T47D (cell line): ENCODE data around the gene CTNNA2.

Source experiments
- DNase-seq, 2 experiments: peaks; one replicate each; pipeline versions ENCODE4 v3.0.0 to v3.0.0-alpha.2; 2011 to 2012; ENCODE audit warnings: low read depth in 1 of 2, low spot score in 1 of 2
- JUND ChIP-seq: IDR thresholded peaks from 2 replicates; pipeline ENCODE4 v1.6.1; 2012; ENCODE audit warnings: low read depth
- in situ Hi-C: cut with HindIII; loops from 2 replicates; pipeline ENCODE4 v1.10.0; 2016; ENCODE audit warnings: low sequenced_read_pairs, low pct_unique_long_range_greater_than_20kb

Gene CTNNA2

DNA sequence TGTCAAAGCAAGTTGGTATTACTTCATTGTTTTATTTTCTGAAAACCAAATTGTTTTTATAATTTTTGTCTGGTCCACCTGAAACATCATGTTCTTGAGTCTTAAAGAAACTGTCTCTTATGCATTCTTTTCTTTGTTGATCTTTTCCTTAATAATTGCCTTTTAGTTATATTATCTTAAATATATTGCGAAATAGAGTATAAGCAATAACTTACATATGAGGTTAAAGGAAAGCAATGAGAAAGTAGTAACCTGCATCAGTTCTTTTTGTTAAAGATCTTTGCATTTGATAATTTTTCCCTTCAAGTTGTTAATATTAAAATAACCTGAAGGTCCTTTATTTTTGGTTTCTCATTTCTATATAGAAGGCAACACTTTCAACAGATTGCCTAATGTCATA lies 315.0 kb downstream of the CTNNA2 start:
- in situ Hi-C loops: no loop called here
- no peak for TF ChIP-seq JUND
- DNase-seq: no peak

DNA sequence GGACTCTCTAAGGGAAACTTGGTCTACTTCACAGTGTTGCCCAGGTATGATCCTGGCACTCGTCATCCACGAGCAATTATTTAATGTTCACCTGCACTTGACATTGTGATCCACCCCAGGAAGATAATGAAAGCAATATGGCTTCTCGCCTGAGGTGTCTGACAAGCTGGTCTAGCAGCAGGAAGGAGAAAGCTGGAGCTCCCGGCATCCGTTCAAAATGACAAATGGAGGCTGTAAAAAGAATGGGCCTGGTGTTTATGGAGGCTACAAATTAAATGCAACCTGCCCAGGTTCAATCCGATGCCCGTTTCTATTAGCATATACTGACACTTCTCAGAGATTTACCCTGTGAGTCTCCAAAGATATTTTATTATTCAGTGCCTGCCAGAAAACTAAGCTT lies 317.6 kb downstream of the CTNNA2 start:
- in situ Hi-C loops: no loop called here
- no peak for TF ChIP-seq JUND
- no peak for DNase-seq

DNA sequence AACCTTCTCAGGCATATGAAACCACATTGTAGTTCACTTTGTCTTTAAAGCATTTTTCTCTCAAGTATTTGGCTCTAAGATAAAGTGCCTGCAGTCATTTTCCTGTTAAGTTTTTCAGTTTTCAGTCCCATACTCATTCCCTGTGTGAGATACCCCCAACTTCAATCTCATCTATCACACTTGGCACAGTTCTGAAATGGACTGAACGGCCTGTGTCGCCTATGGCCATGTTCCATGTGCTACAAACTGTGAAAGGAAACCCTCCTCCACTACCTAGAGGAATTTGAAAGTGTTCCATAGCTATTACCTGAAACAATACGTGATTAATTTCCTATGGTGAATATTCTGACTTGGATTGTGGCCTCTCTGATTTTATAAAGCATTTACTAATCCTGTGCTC lies 319.1 kb downstream of the CTNNA2 start:
- DNase-seq: no peak
- TF ChIP-seq JUND: no peak
- in situ Hi-C loops: no loop called here

DNA sequence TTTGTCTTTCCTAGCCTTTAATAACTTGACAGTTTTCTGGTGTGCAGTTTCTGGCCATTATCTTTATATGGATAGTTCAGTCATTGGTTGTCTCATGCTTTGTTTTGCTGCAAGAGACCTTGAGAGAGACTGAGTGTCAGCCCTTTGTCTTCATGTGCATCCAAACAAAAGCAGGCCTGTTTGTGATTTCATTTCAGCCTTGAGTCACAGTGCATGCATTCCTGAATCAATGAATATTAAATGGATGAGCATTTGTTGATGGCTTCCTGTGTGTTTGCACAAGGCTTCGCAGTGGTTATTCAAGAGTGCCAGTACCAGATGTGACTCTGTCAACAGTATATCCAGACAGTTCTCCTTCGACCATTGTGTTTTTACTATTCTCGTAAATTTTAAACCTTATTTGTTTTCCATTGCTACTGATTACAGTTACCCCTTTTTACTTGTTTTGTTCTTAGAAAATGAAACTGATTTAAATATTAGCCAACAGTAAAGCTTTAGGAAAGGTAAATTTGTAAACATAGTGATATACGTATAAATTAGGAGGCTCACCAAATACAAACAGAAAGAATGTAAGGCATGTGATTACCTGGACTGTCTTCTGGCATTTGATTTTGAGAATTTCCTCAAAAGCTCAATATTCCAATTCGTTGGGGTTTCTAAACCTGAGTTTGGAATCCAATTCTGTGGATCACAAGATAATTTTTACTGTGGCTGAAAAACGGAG lies 319.8 kb downstream of the CTNNA2 start:
- in situ Hi-C loops: no loop called here
- no peak for DNase-seq
- TF ChIP-seq JUND: no peak

DNA sequence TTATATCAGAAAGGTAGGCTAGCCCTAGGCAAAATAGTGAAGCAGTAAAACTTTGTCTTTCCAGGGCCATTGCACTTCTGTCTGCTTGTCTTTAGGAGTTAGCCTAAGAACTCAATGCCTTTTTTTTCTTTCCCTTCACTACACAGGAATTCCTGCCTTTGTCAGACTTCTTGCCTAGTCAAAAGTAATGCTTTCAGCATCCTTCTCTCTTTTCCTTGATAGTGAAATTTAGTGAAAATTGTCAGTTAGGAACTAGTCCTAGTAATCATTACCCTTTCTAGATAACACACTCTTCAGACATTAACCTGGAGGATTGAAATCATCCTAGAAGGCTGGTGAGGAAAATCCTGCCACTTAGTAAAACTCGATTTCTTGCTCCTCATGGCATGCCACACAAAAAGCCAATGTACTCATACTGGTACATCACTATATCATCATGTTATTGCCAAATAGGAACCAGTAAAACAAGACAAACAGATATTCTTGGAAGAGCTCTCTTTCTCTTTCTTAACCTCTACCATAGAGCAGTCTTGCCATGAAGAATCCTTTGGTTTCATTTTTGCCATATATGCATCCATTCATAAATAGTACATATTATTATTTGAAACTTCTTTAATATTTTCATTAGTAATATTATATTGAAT lies 320.5 kb downstream of the CTNNA2 start:
- peak in 1 of 2 experiments; percentile 11 for DNase-seq
- in situ Hi-C loops: no loop called here

DNA sequence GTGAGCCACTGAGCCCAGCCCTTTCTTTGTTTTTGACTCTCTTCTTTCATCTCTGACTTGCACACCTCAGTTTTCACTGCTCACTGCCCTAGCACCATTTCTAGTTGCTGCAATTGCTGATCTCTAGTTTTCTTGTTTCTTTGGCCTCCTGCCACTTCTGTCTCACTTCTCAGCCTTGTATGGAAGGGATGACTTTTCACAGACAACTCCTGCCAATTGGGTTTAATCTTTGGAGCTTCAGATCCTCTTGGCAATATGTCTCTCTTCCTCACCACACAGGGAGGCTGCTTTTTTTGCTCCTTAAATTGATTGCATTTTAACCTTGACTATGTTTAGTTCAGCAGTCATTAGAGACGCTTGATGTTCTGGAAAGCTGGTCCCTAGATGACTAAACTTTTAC lies 323.1 kb downstream of the CTNNA2 start:
- no peak for TF ChIP-seq JUND
- no peak for DNase-seq

More for the DNA sequence above, 320.5 kb downstream of the CTNNA2 start:
- TF ChIP-seq JUND: no peak

DNA sequence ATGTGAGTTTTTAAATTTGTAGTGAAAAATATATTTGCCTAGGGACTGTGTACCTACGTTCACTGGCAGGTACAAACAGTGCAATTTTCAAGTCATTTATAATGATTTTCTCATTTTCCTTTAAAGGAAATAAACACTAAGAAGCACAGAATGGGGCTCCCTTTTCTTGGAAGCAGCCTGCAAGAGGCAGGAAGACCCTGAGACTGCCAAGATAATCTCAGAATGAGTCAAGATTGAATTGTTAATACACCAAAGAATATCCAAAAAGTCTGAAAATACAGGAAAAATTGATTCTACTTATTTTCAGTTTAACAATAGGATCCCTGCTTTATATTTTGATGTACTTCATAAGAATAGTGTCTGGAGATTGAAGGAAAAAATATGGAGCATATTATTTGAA lies 331.2 kb downstream of the CTNNA2 start:
- DNase-seq: no peak
- in situ Hi-C loops: no loop called here
- no peak for TF ChIP-seq JUND

More for the DNA sequence above, 323.1 kb downstream of the CTNNA2 start:
- in situ Hi-C loops: no loop called here

DNA sequence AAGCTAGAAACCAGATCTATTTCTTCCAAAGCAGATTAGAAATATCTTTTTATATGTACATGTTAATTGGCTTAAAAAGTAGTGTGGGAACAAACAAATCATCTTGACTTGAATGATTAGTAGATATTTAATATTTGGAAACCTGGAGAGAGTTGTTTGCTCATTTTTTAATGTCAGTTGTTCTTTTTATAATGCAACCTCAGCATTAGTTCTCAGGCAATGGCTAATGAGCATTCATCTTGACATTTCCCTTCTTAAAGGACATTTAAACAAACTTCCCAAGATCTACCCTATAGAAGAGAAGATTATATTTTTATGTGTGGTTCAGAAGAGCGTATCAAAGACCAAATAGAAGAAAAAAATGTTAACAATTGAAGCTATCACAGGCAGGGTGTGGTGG lies 334.0 kb downstream of the CTNNA2 start:
- in situ Hi-C loops: no loop called here
- no peak for TF ChIP-seq JUND
- DNase-seq: no peak

DNA sequence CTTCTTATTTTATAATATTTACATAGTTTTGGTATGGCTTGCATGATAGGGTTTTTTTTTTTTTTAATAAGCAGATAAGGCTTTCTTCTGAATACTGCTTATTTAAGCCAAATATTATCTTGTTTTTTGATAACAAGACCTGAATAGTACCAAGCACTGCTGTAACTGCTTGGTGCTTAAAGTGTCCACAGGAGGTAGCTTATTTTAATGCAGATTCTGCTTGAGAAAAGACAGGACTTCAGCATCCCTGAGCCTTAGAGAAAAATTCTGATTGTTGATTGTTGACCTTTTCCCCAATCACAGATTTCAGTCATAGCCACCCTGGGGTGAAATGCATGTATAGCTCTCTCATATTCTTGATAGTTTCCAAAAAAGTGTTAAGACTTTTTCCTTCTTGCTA lies 336.4 kb downstream of the CTNNA2 start:
- DNase-seq: no peak
- in situ Hi-C loops: no loop called here
- no peak for TF ChIP-seq JUND

DNA sequence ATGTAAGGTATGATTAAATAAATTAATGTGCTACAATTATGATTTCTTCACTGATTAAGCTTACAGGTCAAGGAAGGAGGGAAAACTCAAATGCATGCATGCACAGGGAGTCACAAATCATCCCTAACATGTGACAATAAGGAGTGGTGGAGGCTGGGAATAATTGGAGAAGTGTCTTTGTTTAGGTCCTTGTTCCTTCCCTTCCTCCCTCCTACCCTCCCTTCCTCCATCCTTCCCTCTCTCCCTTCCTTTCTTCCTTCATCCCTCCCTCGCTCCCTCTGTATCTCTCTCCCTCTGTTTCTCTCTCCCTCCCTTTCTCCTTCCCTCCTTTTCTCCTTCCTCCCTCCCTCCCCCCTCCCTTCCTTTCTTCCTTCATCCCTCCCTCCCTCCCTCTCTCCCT lies 337.1 kb downstream of the CTNNA2 start:
- in situ Hi-C loops: no loop called here
- no peak for TF ChIP-seq JUND
- DNase-seq: no peak

DNA sequence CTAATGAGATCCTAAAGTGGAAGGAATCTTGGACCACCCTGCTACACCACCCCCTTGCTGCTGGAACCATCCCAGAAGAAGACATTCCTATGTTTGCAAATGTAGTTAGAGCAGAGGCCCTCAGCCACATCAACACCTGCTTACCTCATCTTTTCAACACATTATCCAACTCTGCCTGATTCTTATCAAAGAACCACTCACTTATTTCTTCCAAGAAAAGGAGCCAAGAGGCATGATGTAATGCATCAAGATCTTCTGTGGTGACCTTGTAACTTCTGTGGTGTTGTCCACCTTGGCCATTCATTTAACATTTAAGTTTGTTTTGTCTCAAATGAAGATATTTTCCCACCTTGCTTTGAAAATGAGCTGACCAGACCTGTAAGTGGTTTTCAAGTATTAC lies 338.1 kb downstream of the CTNNA2 start:
- in situ Hi-C loops: no loop called here
- no peak for TF ChIP-seq JUND
- no peak for DNase-seq

DNA sequence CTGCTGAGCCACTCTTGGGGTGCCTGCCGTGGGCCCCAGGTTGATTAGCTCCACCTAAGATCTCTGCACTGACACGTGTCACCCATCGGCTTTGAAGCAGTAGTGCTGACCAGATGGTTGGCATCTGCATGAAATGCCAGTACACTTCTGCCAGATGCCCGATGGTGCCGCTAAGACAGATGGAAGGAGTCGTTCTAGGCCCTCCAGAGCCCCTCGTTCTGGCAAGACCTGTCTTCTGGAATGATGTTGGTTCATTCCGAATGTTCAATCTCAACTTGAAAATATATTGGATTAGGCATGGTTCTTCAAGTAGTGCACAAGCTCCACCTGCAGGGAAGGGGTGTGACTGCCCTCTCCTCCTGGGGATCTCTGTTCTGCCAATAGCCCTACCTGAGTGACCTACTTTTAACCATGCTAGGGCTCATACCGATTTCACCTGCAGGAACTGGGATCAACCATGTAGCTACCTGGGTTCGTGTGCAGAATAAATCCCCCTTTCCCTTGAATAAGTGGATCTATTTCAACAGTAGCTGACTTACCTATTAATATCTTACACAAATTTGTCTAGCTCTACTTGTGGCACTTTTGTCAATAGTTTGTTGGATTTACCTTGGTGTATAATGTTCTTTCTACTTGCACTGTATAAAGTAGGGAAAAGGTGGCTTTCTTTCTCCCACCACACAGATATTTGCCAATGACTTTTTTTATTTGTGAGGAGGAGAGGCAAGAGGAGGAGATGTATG lies 342.6 kb downstream of the CTNNA2 start:
- in situ Hi-C loops: no loop called here
- no peak for TF ChIP-seq JUND
- DNase-seq: peak; percentile 16 to 43

DNA sequence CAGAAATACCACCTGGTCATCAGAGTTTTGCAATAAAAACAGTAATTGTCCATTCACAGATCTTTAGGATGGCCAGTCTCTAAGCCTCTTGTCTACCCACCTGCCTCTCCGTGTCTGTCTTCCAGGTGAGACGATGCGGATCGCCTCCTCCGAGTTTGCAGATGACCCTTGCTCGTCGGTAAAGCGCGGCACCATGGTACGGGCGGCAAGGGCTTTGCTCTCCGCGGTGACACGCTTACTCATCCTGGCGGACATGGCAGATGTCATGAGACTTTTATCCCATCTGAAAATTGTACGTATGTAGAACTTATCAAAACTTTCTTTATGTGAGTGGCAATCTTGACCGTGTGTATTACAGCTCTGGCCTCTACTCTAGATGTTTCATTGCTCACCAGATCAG lies 345.0 kb downstream of the CTNNA2 start:
- in situ Hi-C loops: no loop called here
- TF ChIP-seq JUND: no peak
- no peak for DNase-seq
